SK-N-SH (cell line): ENCODE data around the gene GBX1.

ENCODE experiments used
- EP300 ChIP-seq, 2 experiments: IDR thresholded peaks; 2 replicates each; pipeline versions ENCODE4 v1.4.0 to v1.6.1; 2012; ENCODE audit warnings: borderline replicate concordance in 1 of 2, low read depth in 1 of 2, low read length in 1 of 2
- EZH2phosphoT487 ChIP-seq: fragments of 200-600 bp; sonication (generic); IDR thresholded peaks from 2 replicates; pipeline ENCODE4 v1.6.1; 2017; ENCODE audit warnings: low read depth, mixed run types, mild to moderate bottlenecking, antibody characterized with exemption, moderate library complexity, borderline replicate concordance
- FOXJ3 ChIP-seq: sonication (generic); formaldehyde crosslinking; IDR thresholded peaks from 2 replicates; pipeline ENCODE4 v1.5.1; 2020; ENCODE audit warnings: mild to moderate bottlenecking, missing genetic modification reagents
- JUND ChIP-seq: IDR thresholded peaks from 2 replicates; pipeline ENCODE4 v1.4.0; 2012
- MXI1 ChIP-seq: IDR thresholded peaks from 2 replicates; pipeline ENCODE4 v1.6.1; 2012; ENCODE audit warnings: mild to moderate bottlenecking, low read depth, low read length, improper control_type of control experiment
- POLR2AphosphoS5 ChIP-seq: IDR thresholded peaks from 2 replicates; pipeline ENCODE4 v1.6.1; 2012; ENCODE audit warnings: low read depth, low read length
- RAD21 ChIP-seq: IDR thresholded peaks from 2 replicates; pipeline ENCODE4 v1.6.1; 2012; ENCODE audit warnings: mild to moderate bottlenecking, low read length
- SIN3A ChIP-seq: IDR thresholded peaks from 2 replicates; pipeline ENCODE4 v1.6.1; 2012; ENCODE audit warnings: low read depth, mild to moderate bottlenecking, low read length, moderate library complexity, borderline replicate concordance
- SMC3 ChIP-seq: IDR thresholded peaks from 2 replicates; pipeline ENCODE4 v1.6.1; 2012; ENCODE audit warnings: low read depth, low read length, improper control_type of control experiment
- USF1 ChIP-seq: IDR thresholded peaks from 2 replicates; pipeline ENCODE4 v1.4.0; 2012; ENCODE audit warnings: low read depth, borderline replicate concordance
- YY1 ChIP-seq: IDR thresholded peaks from 2 replicates; pipeline ENCODE4 v1.4.0; 2012; ENCODE audit warnings: low read depth, mild to moderate bottlenecking
- TF ChIP-seq, protein P1 (sequence below): IDR thresholded peaks from 2 replicates; pipeline ENCODE4 v1.4.0; 2012; ENCODE audit warnings: low read depth
- TF ChIP-seq, protein P2 (sequence below): fragments of 200-600 bp; sonication (generic); IDR thresholded peaks from 2 replicates; pipeline ENCODE4 v1.6.1; 2017; ENCODE audit warnings: antibody characterized with exemption, mild to moderate bottlenecking, moderate library complexity
- TF ChIP-seq, protein P3 (sequence below): fragments of 150-350 bp; IDR thresholded peaks from 2 replicates; pipeline ENCODE4 v1.6.1; 2017; ENCODE audit warnings: antibody characterized with exemption, low read length, low read depth, borderline replicate concordance

GRCh38 chr7:151166629-151167196 lies 781 bp downstream of the GBX1 start:
- TF ChIP-seq, protein P1, sequence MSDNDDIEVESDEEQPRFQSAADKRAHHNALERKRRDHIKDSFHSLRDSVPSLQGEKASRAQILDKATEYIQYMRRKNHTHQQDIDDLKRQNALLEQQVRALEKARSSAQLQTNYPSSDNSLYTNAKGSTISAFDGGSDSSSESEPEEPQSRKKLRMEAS: no peak
- TF ChIP-seq, protein P2, sequence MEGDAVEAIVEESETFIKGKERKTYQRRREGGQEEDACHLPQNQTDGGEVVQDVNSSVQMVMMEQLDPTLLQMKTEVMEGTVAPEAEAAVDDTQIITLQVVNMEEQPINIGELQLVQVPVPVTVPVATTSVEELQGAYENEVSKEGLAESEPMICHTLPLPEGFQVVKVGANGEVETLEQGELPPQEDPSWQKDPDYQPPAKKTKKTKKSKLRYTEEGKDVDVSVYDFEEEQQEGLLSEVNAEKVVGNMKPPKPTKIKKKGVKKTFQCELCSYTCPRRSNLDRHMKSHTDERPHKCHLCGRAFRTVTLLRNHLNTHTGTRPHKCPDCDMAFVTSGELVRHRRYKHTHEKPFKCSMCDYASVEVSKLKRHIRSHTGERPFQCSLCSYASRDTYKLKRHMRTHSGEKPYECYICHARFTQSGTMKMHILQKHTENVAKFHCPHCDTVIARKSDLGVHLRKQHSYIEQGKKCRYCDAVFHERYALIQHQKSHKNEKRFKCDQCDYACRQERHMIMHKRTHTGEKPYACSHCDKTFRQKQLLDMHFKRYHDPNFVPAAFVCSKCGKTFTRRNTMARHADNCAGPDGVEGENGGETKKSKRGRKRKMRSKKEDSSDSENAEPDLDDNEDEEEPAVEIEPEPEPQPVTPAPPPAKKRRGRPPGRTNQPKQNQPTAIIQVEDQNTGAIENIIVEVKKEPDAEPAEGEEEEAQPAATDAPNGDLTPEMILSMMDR: no peak
- TF ChIP-seq, protein P3, sequence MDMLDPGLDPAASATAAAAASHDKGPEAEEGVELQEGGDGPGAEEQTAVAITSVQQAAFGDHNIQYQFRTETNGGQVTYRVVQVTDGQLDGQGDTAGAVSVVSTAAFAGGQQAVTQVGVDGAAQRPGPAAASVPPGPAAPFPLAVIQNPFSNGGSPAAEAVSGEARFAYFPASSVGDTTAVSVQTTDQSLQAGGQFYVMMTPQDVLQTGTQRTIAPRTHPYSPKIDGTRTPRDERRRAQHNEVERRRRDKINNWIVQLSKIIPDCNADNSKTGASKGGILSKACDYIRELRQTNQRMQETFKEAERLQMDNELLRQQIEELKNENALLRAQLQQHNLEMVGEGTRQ: no peak
- TF ChIP-seq FOXJ3 (CRISPR knock-in tag) (no peak), EZH2phosphoT487 (no peak), SIN3A (no peak), MXI1 (no peak), USF1 (no peak), EP300 (IDR thresholded peaks at IDR 0.05; ENCODE audit: borderline replicate concordance in 1 of 2, low read depth in 1 of 2, low read length in 1 of 2) (no peak), POLR2AphosphoS5 (no peak), SMC3 (no peak), JUND (no peak), YY1 (no peak), RAD21 (no peak)
